Loucy (cell line): ENCODE results near the gene TBCD.

Experiments
- H2AFZ ChIP-seq: fragments of 200-600 bp; sonication (generic); 2 replicates; pipeline ENCODE4 v1.6.0; 2016; ENCODE audit warnings: antibody characterized with exemption, mild to moderate bottlenecking, low read length, moderate library complexity
- H3F3A ChIP-seq: fragments of 200-600 bp; 2 replicates; pipeline ENCODE4 v1.6.0; 2016; ENCODE audit warnings: antibody characterized with exemption, low read depth, mild to moderate bottlenecking
- H3K27me3 ChIP-seq: fragments of 200-600 bp; sonication (generic); 2 replicates; pipeline ENCODE4 v1.6.1; 2014; ENCODE audit warnings: low read length, mild to moderate bottlenecking; ENCODE audit not compliant: insufficient read depth, poor library complexity, severe bottlenecking
- H3K36me3 ChIP-seq: fragments of 200-600 bp; sonication (generic); 2 replicates; pipeline ENCODE4 v1.6.1; 2016; ENCODE audit warnings: low read length; ENCODE audit not compliant: insufficient read depth
- H3K4me1 ChIP-seq: fragments of 200-600 bp; sonication (generic); 2 replicates; pipeline ENCODE4 v1.5.1; 2014; ENCODE audit warnings: low read length, mild to moderate bottlenecking; ENCODE audit not compliant: insufficient read depth, poor library complexity, severe bottlenecking
- H3K4me2 ChIP-seq: fragments of 200-600 bp; sonication (generic); 2 replicates; pipeline ENCODE4 v1.6.0; 2014; ENCODE audit warnings: antibody characterized with exemption, low read length, low read depth, mild to moderate bottlenecking; ENCODE audit not compliant: poor library complexity, severe bottlenecking
- H3K4me3 ChIP-seq: fragments of 200-600 bp; sonication (generic); 2 replicates; pipeline ENCODE4 v1.5.1; 2014; ENCODE audit warnings: low read length, mild to moderate bottlenecking, mixed read lengths; ENCODE audit not compliant: poor library complexity, severe bottlenecking
- H3K79me2 ChIP-seq: fragments of 200-600 bp; sonication (generic); 2 replicates; pipeline ENCODE4 v1.6.1; 2014; ENCODE audit warnings: low read length; ENCODE audit not compliant: insufficient read depth
- H3K9ac ChIP-seq: fragments of 200-600 bp; sonication (generic); 2 replicates; pipeline ENCODE4 v1.6.0; 2014; ENCODE audit warnings: mild to moderate bottlenecking, low read depth, low read length, moderate library complexity; ENCODE audit not compliant: poor library complexity, severe bottlenecking
- H3K9me2 ChIP-seq: fragments of 200-600 bp; sonication (generic); replicated peaks from 2 replicates; pipeline ENCODE4 v1.6.1; 2016; ENCODE audit warnings: low read depth, low read length, mixed read lengths
- H3K9me3 ChIP-seq: fragments of 200-600 bp; sonication (generic); 2 replicates; pipeline ENCODE4 v1.6.1; 2014; ENCODE audit warnings: mild to moderate bottlenecking, antibody characterized with exemption, low read length, low read depth; ENCODE audit not compliant: insufficient read depth
- H4K20me1 ChIP-seq: fragments of 200-600 bp; sonication (generic); 2 replicates; pipeline ENCODE4 v1.6.0; 2014; ENCODE audit warnings: antibody characterized with exemption, low read length, mild to moderate bottlenecking; ENCODE audit not compliant: insufficient read depth, poor library complexity, severe bottlenecking
- EZH2phosphoT487 ChIP-seq: fragments of 200-600 bp; IDR thresholded peaks from 2 replicates; pipeline ENCODE4 v1.6.1; 2018; ENCODE audit warnings: antibody characterized with exemption, mild to moderate bottlenecking, moderate library complexity, borderline replicate concordance
- TF ChIP-seq, protein P1 (sequence below): fragments of 200-600 bp; sonication (generic); conservative IDR thresholded peaks from 2 replicates; pipeline ENCODE4 v1.5.1; 2014; ENCODE audit warnings: mild to moderate bottlenecking, antibody characterized with exemption, low read length

TBCD gene

DNA sequence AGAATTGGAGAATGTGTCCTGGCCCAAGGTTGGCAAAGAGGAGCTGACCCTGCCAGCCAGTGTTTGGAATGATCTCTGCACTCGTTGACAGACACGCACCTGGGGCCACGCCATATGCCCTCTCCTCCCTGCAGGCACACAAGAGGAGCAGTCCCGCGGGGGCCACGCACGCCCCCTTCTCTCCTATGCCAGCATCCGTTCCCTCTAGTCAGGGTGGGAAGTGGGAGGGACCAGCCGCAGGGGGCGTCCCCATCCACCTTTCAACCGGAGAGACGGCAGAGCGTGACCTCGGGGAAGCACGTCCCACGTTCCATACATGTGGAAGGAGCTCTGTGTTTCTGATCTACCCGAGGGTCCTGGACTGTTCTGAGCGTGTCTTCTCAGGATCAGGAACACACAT lies 174.9 kb downstream of the TBCD start:
- Histone ChIP-seq H3K79me2 (no peaks in the 10 kb centered on the region), H3K9ac (no peak overlapping the region), H2AFZ (no peak overlapping the region), H3K4me1 (no peaks in the 10 kb centered on the region), H3K27me3 (no peaks in the 10 kb centered on the region), H4K20me1 (no peaks in the 10 kb centered on the region), H3K9me2 (no peaks in the 10 kb centered on the region), H3F3A (no peaks in the 10 kb centered on the region), H3K4me2 (no peak overlapping the region), H3K9me3 (no peaks in the 10 kb centered on the region), H3K4me3 (no peak overlapping the region), H3K36me3 (peaks cover 94% of the 10 kb centered on the region; the same call in 1 of the 2 replicates)
- TF ChIP-seq, protein P1, sequence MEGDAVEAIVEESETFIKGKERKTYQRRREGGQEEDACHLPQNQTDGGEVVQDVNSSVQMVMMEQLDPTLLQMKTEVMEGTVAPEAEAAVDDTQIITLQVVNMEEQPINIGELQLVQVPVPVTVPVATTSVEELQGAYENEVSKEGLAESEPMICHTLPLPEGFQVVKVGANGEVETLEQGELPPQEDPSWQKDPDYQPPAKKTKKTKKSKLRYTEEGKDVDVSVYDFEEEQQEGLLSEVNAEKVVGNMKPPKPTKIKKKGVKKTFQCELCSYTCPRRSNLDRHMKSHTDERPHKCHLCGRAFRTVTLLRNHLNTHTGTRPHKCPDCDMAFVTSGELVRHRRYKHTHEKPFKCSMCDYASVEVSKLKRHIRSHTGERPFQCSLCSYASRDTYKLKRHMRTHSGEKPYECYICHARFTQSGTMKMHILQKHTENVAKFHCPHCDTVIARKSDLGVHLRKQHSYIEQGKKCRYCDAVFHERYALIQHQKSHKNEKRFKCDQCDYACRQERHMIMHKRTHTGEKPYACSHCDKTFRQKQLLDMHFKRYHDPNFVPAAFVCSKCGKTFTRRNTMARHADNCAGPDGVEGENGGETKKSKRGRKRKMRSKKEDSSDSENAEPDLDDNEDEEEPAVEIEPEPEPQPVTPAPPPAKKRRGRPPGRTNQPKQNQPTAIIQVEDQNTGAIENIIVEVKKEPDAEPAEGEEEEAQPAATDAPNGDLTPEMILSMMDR: no peak
- no peak for TF ChIP-seq EZH2phosphoT487

DNA sequence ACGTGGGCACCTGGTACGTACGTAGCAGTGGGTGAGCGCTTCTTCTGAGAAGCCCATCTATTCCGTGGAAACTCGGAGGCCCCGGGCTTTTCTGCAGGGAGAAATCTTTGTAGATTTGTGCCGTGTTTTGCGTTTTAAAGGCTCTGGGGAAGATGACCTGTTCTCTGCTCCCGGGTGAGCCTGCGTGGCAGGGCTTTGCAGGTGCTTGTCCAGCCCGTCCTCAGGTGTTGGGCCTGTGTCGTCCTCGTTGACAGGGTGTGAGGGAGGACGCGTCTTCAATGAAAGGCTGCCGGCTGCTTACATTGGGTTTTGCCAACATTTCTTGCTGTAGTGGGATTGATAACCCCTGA lies 175.4 kb downstream of the TBCD start:
- H3K4me1 ChIP-seq: no peaks in the 10 kb centered on the region
- no peaks in the 10 kb centered on the region for H3K27me3 ChIP-seq
- H3K4me2 ChIP-seq: no peak overlapping the region
- H3K36me3 ChIP-seq: peaks cover 96% of the 10 kb centered on the region; the same call in 1 of the 2 replicates
- no peaks in the 10 kb centered on the region for H3K9me3 ChIP-seq
- H3K9ac ChIP-seq: no peak overlapping the region
- no peak for TF ChIP-seq EZH2phosphoT487
- H3K79me2 ChIP-seq: no peaks in the 10 kb centered on the region
- no peaks in the 10 kb centered on the region for H4K20me1 ChIP-seq
- no peaks in the 10 kb centered on the region for H3F3A ChIP-seq
- H3K4me3 ChIP-seq: no peak overlapping the region
- H3K9me2 ChIP-seq: no peaks in the 10 kb centered on the region
- no peak overlapping the region for H2AFZ ChIP-seq

DNA sequence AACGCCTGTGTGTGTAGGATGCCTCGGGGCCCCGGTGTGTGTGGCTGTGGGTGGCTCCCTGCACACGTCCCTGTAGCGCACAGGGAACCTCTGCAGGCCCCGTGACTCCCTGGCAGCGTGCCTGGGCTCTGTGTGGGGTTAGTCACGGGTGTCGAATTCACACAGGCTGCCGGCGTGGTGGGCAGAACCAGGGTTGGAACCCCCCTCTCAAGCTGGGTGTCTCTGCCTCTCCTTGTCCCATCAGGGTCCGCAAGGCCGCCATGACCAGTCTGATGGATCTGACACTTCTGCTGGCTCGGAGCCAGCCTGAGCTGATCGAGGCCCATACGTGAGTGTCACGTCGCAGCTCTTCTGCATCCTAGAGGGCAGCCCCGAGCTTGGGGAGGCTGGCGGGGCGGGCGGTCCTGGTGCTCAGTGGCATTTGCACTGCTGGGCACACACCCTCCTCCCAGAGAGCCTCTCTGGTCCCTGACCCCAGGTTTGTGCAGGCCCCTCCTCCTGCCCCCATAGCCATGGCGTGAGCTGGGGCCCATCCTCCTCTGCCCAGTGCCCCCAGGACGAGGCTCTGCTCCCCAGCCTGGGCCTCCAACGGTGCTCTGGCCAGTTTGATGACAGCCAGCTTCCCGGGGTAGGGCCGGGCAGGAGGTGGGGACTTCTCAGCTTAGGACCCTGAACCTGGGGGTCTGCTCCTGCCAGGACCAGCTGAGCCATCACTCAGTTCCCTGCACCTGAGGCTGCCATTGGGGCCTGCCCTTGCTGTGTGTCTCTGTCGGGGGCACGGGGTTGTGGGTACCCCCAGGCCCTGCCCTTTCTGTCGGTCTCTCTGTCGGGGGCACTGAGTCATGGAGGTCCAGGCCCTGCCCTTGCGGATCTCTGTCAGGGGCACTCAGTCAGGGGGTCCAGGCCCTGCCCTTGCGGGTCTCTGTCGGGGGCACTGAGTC lies 176.1 kb downstream of the TBCD start:
- Histone ChIP-seq H3K79me2 (no peaks in the 10 kb centered on the region), H3K4me3 (no peak overlapping the region), H3K27me3 (no peaks in the 10 kb centered on the region), H3K36me3 (peaks cover 97% of the 10 kb centered on the region; the same call in 1 of the 2 replicates), H3K9me3 (no peaks in the 10 kb centered on the region), H2AFZ (no peak overlapping the region), H3F3A (no peaks in the 10 kb centered on the region), H3K4me1 (no peaks in the 10 kb centered on the region), H4K20me1 (no peaks in the 10 kb centered on the region), H3K9ac (no peak overlapping the region), H3K4me2 (no peak overlapping the region), H3K9me2 (no peaks in the 10 kb centered on the region)
- TF ChIP-seq, protein P1: no peak
- TF ChIP-seq EZH2phosphoT487: no peak
